ENCODE data around the gene MAMLD1.
"Not testable (repeated sequence)": the region's sequence is repeated elsewhere in the genome, so short reads cannot be mapped to it uniquely, and the experiment has no call there.

GRCh38 chrX:150340326-150340725 is 22.8 kb upstream of the MAMLD1 start:
- not testable (repeated sequence) for TF ChIP-seq CTCF (conservative IDR thresholded peaks at IDR 0.05); ZFX (IDR thresholded peaks at IDR 0.05)
